ENCODE data around the gene VIT. TPM values are rescaled to one million over a fixed set of nuclear protein-coding genes. Genes with fewer than 3 reads are reported as not detected.

VIT gene
- total RNA-seq, 1 donor from 2014 or later: not detected

DNA sequence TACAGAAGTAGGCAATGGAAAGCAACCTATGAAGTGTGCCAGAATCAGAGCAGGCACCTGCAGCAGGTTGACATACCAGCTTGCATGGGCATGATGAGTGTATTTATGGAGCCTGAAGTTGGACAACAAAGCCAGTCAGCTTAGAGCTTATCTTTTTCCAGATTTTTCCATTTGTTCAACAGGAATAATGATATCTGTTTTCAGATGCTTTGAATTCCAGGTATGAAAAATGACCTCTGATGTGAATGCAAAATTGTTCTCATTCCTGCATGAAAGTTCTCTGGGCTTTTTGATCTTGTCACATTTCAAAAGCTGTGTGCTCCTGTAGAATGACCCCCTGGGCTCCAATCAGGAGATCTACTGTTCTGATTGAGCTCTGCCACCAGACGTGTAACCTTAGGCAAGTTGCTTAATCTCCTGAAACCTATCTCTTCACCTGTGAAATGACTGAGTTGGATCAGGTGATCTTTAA, 38.2 kb upstream of the VIT start:
- no peaks in the 10 kb centered on the region for H3K79me2 ChIP-seq (ENCODE audit: low read depth)
- H3K27me3 ChIP-seq: no peaks in the 10 kb centered on the region
- H3K27me3 Mint-ChIP-seq (ENCODE audit: insufficient read depth, low read depth): no peaks in the 10 kb centered on the region
- no peaks in the 10 kb centered on the region for H3K4me1 ChIP-seq
- H3K27ac Mint-ChIP-seq: no peak overlapping the region
- H3K4me3 ChIP-seq: no peak overlapping the region
- H3K9me3 Mint-ChIP-seq: no peaks in the 10 kb centered on the region
- DNase-seq (ENCODE audit: low spot score): no peak
- TF ChIP-seq EZH2 (IDR thresholded peaks at IDR 0.05) (no peak), EZH2phosphoT487 (IDR thresholded peaks at IDR 0.05) (no peak)
- TF ChIP-seq, protein P1, sequence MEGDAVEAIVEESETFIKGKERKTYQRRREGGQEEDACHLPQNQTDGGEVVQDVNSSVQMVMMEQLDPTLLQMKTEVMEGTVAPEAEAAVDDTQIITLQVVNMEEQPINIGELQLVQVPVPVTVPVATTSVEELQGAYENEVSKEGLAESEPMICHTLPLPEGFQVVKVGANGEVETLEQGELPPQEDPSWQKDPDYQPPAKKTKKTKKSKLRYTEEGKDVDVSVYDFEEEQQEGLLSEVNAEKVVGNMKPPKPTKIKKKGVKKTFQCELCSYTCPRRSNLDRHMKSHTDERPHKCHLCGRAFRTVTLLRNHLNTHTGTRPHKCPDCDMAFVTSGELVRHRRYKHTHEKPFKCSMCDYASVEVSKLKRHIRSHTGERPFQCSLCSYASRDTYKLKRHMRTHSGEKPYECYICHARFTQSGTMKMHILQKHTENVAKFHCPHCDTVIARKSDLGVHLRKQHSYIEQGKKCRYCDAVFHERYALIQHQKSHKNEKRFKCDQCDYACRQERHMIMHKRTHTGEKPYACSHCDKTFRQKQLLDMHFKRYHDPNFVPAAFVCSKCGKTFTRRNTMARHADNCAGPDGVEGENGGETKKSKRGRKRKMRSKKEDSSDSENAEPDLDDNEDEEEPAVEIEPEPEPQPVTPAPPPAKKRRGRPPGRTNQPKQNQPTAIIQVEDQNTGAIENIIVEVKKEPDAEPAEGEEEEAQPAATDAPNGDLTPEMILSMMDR (IDR thresholded peaks at IDR 0.05): no peak
- no peaks in the 10 kb centered on the region for H4K20me1 ChIP-seq (ENCODE audit: low read depth)
- H3F3A ChIP-seq (ENCODE audit: low read depth): no peaks in the 10 kb centered on the region
- no peak overlapping the region for H3K4me3 Mint-ChIP-seq
- H3K4me2 ChIP-seq: no peak overlapping the region
- H3K36me3 ChIP-seq: no peaks in the 10 kb centered on the region
- no peaks in the 10 kb centered on the region for H3K36me3 Mint-ChIP-seq
- no peaks in the 10 kb centered on the region for H3K4me1 Mint-ChIP-seq
- H2AFZ ChIP-seq (replicated peaks): no peak overlapping the region
- no peak overlapping the region for H3K27ac ChIP-seq
- no peaks in the 10 kb centered on the region for H3K9me3 ChIP-seq (ENCODE audit: low read depth)
- H3K9ac ChIP-seq: no peak overlapping the region

DNA sequence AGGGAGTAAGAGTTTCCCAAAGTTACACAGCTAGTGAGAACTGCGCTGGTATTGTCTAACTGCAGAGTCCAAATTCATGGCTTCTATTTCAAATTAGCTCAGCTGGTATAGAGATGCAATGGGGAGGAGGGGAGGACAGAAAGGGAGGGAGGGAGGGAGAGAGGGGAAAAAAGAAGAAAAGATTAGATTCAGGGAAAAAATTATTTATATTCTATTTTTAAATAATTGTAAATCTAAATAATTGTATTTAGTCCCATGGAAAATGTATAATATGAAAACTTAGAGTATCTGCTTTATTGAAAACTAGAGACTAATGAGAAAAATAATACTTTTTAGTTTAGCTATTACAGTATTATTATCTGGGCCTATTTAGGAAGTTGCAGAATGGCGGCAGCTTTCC, 37.3 kb upstream of the VIT start:
- Mint-ChIP-seq H3K4me1 (no peaks in the 10 kb centered on the region), H3K9me3 (no peaks in the 10 kb centered on the region), H3K27me3 (ENCODE audit: insufficient read depth, low read depth) (no peaks in the 10 kb centered on the region), H3K27ac (no peak overlapping the region), H3K4me3 (no peak overlapping the region), H3K36me3 (no peaks in the 10 kb centered on the region)
- Histone ChIP-seq H2AFZ (replicated peaks) (no peak overlapping the region), H3K9ac (no peak overlapping the region), H3K4me1 (no peaks in the 10 kb centered on the region), H3K27ac (no peak overlapping the region), H3K36me3 (no peaks in the 10 kb centered on the region), H3K79me2 (ENCODE audit: low read depth) (no peaks in the 10 kb centered on the region), H3K4me2 (no peak overlapping the region), H3F3A (ENCODE audit: low read depth) (no peaks in the 10 kb centered on the region), H3K27me3 (no peaks in the 10 kb centered on the region), H3K4me3 (no peak overlapping the region), H3K9me3 (ENCODE audit: low read depth) (no peaks in the 10 kb centered on the region), H4K20me1 (ENCODE audit: low read depth) (no peaks in the 10 kb centered on the region)
- DNase-seq (ENCODE audit: low spot score): no peak
- TF ChIP-seq EZH2 (IDR thresholded peaks at IDR 0.05) (no peak), EZH2phosphoT487 (IDR thresholded peaks at IDR 0.05) (no peak)
- TF ChIP-seq, protein P1 (IDR thresholded peaks at IDR 0.05): no peak

DNA sequence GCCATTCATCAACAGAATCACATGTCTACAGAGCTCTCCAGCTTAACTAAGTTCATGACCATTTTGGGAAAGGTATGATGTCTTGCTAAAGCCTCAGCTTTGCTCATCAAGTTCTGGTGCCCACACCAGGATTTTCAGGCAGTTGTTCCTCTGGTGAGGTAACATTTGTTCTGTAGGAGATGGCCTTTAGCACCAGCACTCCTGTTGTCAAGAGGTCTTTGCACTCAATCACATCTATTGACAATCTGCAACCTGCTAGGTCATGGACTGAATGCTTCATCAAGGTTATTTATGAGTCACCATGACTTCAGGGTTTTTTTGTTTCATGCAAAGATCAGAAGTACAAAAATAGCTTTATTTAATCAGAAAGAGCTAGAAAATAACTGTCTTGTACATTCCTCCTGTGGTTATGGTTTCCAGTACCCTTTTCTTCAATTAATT, 36.6 kb upstream of the VIT start:
- Mint-ChIP-seq H3K4me3 (no peak overlapping the region), H3K36me3 (no peaks in the 10 kb centered on the region), H3K27ac (no peak overlapping the region), H3K4me1 (no peaks in the 10 kb centered on the region), H3K27me3 (ENCODE audit: insufficient read depth, low read depth) (no peaks in the 10 kb centered on the region), H3K9me3 (no peaks in the 10 kb centered on the region)
- Histone ChIP-seq H3K4me1 (no peaks in the 10 kb centered on the region), H4K20me1 (ENCODE audit: low read depth) (no peaks in the 10 kb centered on the region), H3K4me2 (no peak overlapping the region), H2AFZ (replicated peaks) (no peak overlapping the region), H3K27me3 (peaks cover under 1% of the 10 kb centered on the region), H3K4me3 (no peak overlapping the region), H3K9me3 (ENCODE audit: low read depth) (no peaks in the 10 kb centered on the region), H3K9ac (no peak overlapping the region), H3K36me3 (no peaks in the 10 kb centered on the region), H3K27ac (no peak overlapping the region), H3K79me2 (ENCODE audit: low read depth) (no peaks in the 10 kb centered on the region), H3F3A (ENCODE audit: low read depth) (no peaks in the 10 kb centered on the region)
- DNase-seq (ENCODE audit: low spot score): no peak
- TF ChIP-seq EZH2phosphoT487 (IDR thresholded peaks at IDR 0.05) (no peak), EZH2 (IDR thresholded peaks at IDR 0.05) (no peak)
- TF ChIP-seq, protein P1 (IDR thresholded peaks at IDR 0.05): no peak
